RWPE1 (cell line): ENCODE measurements around the gene PMP22.
"Not testable (repeated sequence)": the region's sequence is repeated elsewhere in the genome, so short reads cannot be mapped to it uniquely, and the experiment has no call there.

Source experiments
- CTCF ChIA-PET: fragments of 350-600 bp; sonication (Branson Sonifier 250); formaldehyde crosslinking; extraction: SDS; loops from one replicate; lab custom pipeline; 2021; lab: Yijun Ruan, JAX
- POLR2A ChIA-PET: fragments of 400-600 bp; formaldehyde crosslinking; extraction: SDS; loops from one replicate; lab custom pipeline; 2020; ENCODE audit warnings: antibody characterized with exemption; ENCODE audit not compliant: low non-redundant PET; lab: Yijun Ruan, JAX
- DNase-seq: peaks from one replicate; pipeline ENCODE4 v3.0.0; 2012; ENCODE audit warnings: low spot score
- H3K27ac ChIP-seq: fragments of 450-650 bp; 2 replicates; pipeline ENCODE4 v1.5.1; 2017
- TF ChIP-seq, protein P1 (sequence below): fragments of 450-650 bp; conservative IDR thresholded peaks from 2 replicates; pipeline ENCODE4 v1.5.1; 2017; ENCODE audit warnings: low read depth, mild to moderate bottlenecking

Gene PMP22

DNA sequence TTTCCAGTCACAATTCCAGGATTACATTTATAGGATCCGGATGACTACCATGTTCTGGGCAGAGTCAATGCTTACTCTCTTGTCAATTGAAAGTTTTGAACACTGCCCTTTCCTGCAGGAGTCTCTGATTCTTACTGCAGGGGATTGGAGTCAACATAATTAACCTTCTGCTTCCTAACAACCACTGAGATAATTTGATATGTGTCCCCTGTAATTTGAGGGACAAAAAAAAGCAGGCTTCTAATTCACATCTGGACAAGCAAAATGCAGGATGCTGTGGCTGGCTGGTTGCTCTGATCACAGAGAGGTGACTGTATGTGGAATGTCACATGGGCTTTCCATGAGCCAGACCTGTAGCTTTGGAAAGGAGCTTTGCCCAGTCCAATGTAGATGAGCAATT, 54.9 kb downstream of the PMP22 start:
- POLR2A ChIA-PET: no interaction called here
- DNase-seq: no peak
- CTCF ChIA-PET: no interaction called here
- TF ChIP-seq, protein P1, sequence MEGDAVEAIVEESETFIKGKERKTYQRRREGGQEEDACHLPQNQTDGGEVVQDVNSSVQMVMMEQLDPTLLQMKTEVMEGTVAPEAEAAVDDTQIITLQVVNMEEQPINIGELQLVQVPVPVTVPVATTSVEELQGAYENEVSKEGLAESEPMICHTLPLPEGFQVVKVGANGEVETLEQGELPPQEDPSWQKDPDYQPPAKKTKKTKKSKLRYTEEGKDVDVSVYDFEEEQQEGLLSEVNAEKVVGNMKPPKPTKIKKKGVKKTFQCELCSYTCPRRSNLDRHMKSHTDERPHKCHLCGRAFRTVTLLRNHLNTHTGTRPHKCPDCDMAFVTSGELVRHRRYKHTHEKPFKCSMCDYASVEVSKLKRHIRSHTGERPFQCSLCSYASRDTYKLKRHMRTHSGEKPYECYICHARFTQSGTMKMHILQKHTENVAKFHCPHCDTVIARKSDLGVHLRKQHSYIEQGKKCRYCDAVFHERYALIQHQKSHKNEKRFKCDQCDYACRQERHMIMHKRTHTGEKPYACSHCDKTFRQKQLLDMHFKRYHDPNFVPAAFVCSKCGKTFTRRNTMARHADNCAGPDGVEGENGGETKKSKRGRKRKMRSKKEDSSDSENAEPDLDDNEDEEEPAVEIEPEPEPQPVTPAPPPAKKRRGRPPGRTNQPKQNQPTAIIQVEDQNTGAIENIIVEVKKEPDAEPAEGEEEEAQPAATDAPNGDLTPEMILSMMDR: no peak
- H3K27ac ChIP-seq: no peak overlapping the region

DNA sequence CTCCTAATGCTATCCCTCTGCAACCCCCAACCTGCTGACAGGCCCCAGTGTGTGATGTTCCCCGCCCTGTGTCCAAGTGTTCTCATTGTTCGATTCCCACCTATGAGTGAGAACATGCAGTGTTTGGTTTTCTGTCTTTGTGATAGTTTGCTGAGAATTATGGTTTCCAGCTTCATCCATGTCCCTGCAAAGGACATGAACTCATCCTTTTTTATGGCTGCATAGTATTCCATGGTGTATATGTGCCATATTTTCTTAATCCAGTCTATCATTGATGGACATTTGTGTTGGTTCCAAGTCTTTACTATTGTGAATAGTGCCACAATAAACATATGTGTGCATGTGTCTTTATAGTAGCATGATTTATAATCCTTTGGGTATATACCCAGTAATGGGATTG, 62.1 kb downstream of the PMP22 start:
- DNase-seq, H3K27ac ChIP-seq, CTCF ChIA-PET, POLR2A ChIA-PET: not testable (repeated sequence)

DNA sequence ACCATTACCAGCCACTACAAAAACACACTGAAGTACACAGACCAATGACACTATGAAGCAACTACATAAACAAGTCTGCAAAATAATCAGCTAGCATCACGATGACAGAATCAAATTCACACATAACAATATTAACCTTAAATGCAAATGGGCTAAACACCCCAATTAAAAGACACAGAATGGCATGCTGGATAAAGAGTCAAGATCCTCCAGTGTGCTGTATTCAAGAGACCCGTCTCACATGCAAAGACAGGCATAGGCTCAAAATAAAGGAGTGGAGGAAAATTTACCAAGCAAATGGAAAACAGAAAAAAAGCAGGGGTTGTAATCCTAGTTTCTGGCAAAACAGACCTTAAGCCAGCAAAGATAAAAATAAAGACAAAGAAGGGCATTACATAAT, 64.6 kb downstream of the PMP22 start:
- H3K27ac ChIP-seq, POLR2A ChIA-PET, DNase-seq: not testable (repeated sequence)
- CTCF ChIA-PET: interaction anchor here (0.6 kb wide), 1 partner anchor 112 kb away, joined by 6 read pairs; no protein-coding TSS in a partner anchor

DNA sequence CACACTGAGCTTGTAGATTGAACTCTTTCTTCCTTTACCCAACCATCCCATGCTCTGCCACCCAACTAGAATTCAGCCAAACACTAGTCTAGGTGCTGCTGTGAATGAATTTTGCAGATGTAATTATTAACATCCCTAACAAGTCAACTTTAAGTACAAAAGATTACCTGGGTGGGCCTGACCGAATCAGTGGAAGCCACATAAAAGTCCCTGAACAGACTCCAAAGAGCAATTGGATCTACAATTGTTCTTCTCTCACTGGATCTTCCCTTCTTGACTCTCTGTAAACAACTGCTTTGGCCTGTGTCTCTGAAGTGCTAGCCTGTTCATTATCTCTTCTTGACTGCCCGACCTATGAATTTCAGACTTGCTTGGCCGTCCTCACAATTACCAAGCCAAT, 67.9 kb downstream of the PMP22 start:
- no peak overlapping the region for H3K27ac ChIP-seq
- ChIA-PET POLR2A (no interaction called here), CTCF (no interaction called here)
- no peak for DNase-seq
- TF ChIP-seq, protein P1: no peak

DNA sequence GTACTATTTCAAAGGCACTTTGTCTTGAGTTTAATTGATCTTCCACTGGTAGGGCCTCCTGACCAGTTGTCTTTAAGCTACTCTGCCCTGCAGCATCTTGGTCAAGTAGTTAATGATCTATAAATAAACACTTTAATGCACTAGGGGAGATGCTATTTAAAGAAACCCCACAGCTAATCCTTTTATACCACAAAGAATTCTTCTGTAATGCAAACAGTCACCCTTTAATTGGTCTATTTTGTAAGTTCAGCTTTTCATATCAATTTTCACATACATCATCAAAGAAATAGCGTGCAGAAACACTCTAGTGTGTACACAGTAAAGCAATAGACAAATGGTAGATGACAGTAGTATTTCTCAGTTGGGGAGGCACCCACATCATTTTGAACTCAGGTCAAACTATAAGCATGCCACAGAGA, 70.3 kb downstream of the PMP22 start:
- no peak overlapping the region for H3K27ac ChIP-seq
- no peak for DNase-seq
- TF ChIP-seq, protein P1: no peak
- CTCF ChIA-PET: no interaction called here
- POLR2A ChIA-PET: no interaction called here

DNA sequence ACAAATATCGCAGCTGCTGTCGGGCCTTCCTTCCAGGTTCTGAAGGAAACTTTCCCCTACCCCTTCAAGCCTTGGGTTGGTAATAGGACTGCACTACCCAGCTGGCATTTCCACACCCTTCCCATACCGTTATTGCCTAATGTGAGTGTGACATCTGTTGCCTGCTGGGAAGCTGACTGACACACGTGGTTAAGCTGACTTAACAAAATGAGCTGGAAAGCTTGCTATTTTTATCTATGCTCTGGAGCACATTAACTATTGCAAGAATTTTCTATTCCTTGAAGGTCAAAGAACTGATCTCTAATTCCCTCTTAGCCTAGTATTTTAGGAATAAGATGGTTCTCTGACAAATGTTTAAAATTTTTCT, 79.5 kb downstream of the PMP22 start:
- no peak for DNase-seq
- TF ChIP-seq, protein P1: no peak
- CTCF ChIA-PET: no interaction called here
- no peak overlapping the region for H3K27ac ChIP-seq
- POLR2A ChIA-PET: no interaction called here

DNA sequence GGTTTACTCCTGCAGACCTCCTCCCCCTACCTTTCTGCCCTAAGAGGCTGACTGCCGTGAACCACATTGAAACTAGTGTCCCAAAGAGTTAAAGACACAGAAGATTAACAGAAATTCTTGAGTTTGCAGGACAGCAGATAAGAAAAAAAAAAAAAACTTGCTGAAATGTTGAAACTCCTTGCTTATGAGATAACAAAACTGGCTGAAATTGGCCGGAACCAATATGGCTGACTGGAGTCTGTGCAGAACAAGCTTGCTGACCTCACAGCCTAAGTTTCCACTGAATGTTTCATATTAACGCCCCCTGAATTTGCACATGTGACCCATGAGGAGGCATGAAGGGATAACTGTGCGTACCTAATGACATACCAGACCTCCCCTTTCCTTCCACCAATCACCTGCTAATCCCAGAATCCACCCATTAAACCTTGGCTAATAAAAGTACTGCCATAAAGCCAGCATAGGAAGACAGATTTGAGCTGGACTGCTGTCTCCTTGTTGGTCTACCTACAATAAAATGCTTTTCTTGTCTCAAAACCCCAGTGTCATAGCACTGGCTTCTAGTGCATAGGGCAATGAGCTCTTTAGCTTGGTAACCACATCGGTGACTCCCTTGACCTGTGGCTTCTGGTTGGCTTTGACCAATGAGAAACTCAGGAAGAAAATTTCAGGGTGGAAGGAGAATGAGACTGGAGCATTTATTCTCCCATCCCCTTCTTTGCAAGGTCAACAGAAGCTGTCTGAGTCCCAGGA, 80.1 kb downstream of the PMP22 start:
- DNase-seq: no peak
- TF ChIP-seq, protein P1: no peak
- POLR2A ChIA-PET: no interaction called here
- CTCF ChIA-PET: no interaction called here
- no peak overlapping the region for H3K27ac ChIP-seq
